Naive thymus-derived CD4-positive, alpha-beta T cell (primary cell): ENCODE measurements around the gene RAB3C. TPM values are rescaled to one million over a fixed set of nuclear protein-coding genes. Genes with fewer than 3 reads are reported as not detected.

Source experiments
- ATAC-seq: fragments of 150-1000 bp; cut with Tn5 transposase; 2 replicates; pipeline ENCODE4 v1.10.0; 2021; ENCODE audit warnings: mild to moderate bottlenecking, moderate library complexity
- CTCF ChIA-PET: fragments of 350-600 bp; sonication (Branson Sonifier 250); formaldehyde crosslinking; loops from one replicate; lab custom pipeline; 2021; ENCODE audit warnings: antibody characterized with exemption; lab: Charles Lee
- POLR2A ChIA-PET: fragments of 350-600 bp; sonication (Branson Sonifier 250); formaldehyde crosslinking; loops from one replicate; lab custom pipeline; 2021; ENCODE audit warnings: antibody characterized with exemption, inconsistent platforms; lab: Charles Lee
- DNase-seq, 9 donors: peaks; one replicate each; pipeline versions ENCODE4 v3.0.0 to v3.0.0-alpha.2; 2020 to 2022; ENCODE audit warnings: mixed read lengths in 1 of 9
- H3K27ac ChIP-seq: one replicate; pipeline ENCODE4 v1.7.0; 2013; ENCODE audit warnings: mild to moderate bottlenecking, low read depth, low read length, moderate library complexity
- H3K27me3 ChIP-seq, 2 donors: one replicate each; pipeline ENCODE4 v1.7.0; 2013; ENCODE audit warnings: low read length in 2 of 2, mild to moderate bottlenecking in 2 of 2, moderate library complexity in 2 of 2; ENCODE audit not compliant: control insufficient read depth in 2 of 2, insufficient read depth in 2 of 2
- H3K36me3 ChIP-seq, 3 experiments: 1 replicate in 2 of 3; 2 replicates in 1 of 3; pipeline ENCODE4 v1.7.0; 2013; ENCODE audit warnings: low read length in 3 of 3, mild to moderate bottlenecking in 3 of 3, moderate library complexity in 1 of 3; ENCODE audit not compliant: insufficient read depth in 3 of 3, control insufficient read depth in 2 of 3
- H3K4me1 ChIP-seq, 2 donors: one replicate each; pipeline ENCODE4 v1.7.0; 2013; ENCODE audit warnings: low read length in 2 of 2, mild to moderate bottlenecking in 2 of 2, moderate library complexity in 1 of 2; ENCODE audit not compliant: control insufficient read depth in 2 of 2, insufficient read depth in 2 of 2
- H3K4me3 ChIP-seq: 2 replicates; pipeline ENCODE4 v1.7.0; 2013; ENCODE audit warnings: mild to moderate bottlenecking, low read length
- H3K9me3 ChIP-seq, 3 experiments: 1 replicate in 2 of 3; 2 replicates in 1 of 3; pipeline ENCODE4 v1.7.0; 2013; ENCODE audit warnings: low read length in 3 of 3; ENCODE audit not compliant: control insufficient read depth in 2 of 3
- H3K27ac Mint-ChIP-seq, 9 donors: one replicate each; pipeline ENCODE4 v1.8.0; 2020 to 2022; ENCODE audit warnings: mixed read lengths in 9 of 9, mild to moderate bottlenecking in 8 of 9, moderate library complexity in 5 of 9, inconsistent platforms in 2 of 9
- H3K27me3 Mint-ChIP-seq, 5 donors: one replicate each; pipeline ENCODE4 v1.8.0; 2021 to 2022; ENCODE audit warnings: mixed read lengths in 5 of 5, mild to moderate bottlenecking in 1 of 5
- H3K36me3 Mint-ChIP-seq, 5 donors: one replicate each; pipeline ENCODE4 v1.8.0; 2020 to 2022; ENCODE audit warnings: mixed read lengths in 5 of 5, mild to moderate bottlenecking in 3 of 5, inconsistent platforms in 1 of 5
- H3K4me1 Mint-ChIP-seq, 7 donors: one replicate each; pipeline ENCODE4 v1.8.0; 2020 to 2022; ENCODE audit warnings: mixed read lengths in 7 of 7, mild to moderate bottlenecking in 3 of 7, inconsistent platforms in 1 of 7
- H3K4me3 Mint-ChIP-seq, 10 donors: one replicate each; pipeline ENCODE4 v1.8.0; 2020 to 2022; ENCODE audit warnings: mild to moderate bottlenecking in 10 of 10, mixed read lengths in 10 of 10, moderate library complexity in 6 of 10, inconsistent platforms in 2 of 10
- H3K9me3 Mint-ChIP-seq, 11 donors: one replicate each; pipeline ENCODE4 v1.8.0; 2020 to 2022; ENCODE audit warnings: mixed read lengths in 11 of 11, mild to moderate bottlenecking in 4 of 11, inconsistent platforms in 1 of 11, moderate library complexity in 1 of 11
- intact Hi-C, 2 donors: fragments of 100-400 bp; cut with micrococcal nuclease; formaldehyde crosslinking; loops; one replicate each; pipeline ENCODE4 v1.15.1; 2023
- polyA plus RNA-seq, 2 donors: library from polyadenylated mRNA; unstranded; fragments of 300-500 nt; fragmentation: Illumina TruSeq; gene quantifications; one replicate each; pipeline ENCODE4 v1.2.3, GENCODE V29; 2021
- total RNA-seq, 6 experiments: library from RNA in 5 of 6; stranded (reverse) in 5 of 6; gene quantifications; 1 replicate in 5 of 6; 2 replicates in 1 of 6; pipeline ENCODE4 v1.2.3 and lab custom pipeline; 2021 to 2026

The RAB3C gene
- total and polyA plus RNA-seq, 7 experiments from 2014 or later: not detected

DNA sequence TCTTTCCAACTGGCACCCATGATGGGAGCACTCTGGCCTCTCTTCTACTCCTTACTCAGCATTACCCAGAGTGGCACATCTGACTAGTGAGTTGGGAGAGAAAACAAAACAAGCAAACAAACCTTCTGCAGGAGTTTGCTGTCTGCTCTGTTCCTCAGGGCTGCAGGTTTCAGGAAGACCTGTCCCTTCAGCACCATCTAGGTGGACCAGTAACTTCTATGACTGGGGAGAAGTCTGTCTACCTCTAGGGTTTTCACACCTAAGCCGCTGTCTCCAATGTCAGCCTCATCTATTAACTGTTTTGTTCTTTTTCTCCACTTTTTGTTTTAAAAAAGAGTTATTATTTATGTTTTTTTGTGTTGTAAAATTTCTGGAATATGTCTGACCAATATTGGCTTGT is 58.7 kb downstream of the RAB3C start:
- Histone ChIP-seq H3K27ac (no peak overlapping the region), H3K4me1 (no peaks in the 10 kb centered on the region), H3K36me3 (no peaks in the 10 kb centered on the region), H3K27me3 (no peaks in the 10 kb centered on the region), H3K9me3 (no peaks in the 10 kb centered on the region), H3K4me3 (no peak overlapping the region)
- H3K4me3 Mint-ChIP-seq: no peak overlapping the region
- H3K9me3 Mint-ChIP-seq: no peaks in the 10 kb centered on the region
- no peaks in the 10 kb centered on the region for H3K4me1 Mint-ChIP-seq
- no peaks in the 10 kb centered on the region for H3K36me3 Mint-ChIP-seq
- ChIA-PET CTCF (no interaction called here), POLR2A (no interaction called here)
- H3K27ac Mint-ChIP-seq: no peak overlapping the region
- ATAC-seq (no peak), DNase-seq (no peak)
- intact Hi-C loops: no loop called here
- H3K27me3 Mint-ChIP-seq: peaks cover 0 to 15% (median 8%) of the 10 kb centered on the region in 5 donors

- H3K27me3 Mint-ChIP-seq: peaks cover 0 to 8% (median 2%) of the 10 kb centered on the region in 5 donors
- H3K9me3 ChIP-seq: no peaks in the 10 kb centered on the region
Observed at GRCh38 chr5:58648846-58649245, 66.0 kb downstream of the RAB3C start.

DNA sequence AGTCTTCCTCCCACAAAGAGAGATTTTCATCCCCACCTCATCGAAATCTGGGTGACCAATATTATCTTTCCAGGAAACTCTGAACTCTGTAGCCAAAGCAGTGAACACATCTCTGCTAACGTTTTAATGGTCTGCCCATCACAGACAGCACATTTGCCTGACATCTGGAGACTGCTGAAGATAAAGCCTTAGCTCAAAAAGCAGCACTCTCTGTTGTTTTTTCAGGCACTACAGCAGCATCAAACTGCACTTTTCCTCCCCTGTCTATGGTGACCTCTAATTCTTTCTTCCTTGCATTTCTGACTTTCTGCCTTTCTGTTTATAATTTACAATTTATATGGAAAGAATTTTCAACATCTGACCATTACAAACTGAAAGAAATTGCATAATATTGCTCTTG is 66.8 kb downstream of the RAB3C start:
- H3K36me3 Mint-ChIP-seq: no peaks in the 10 kb centered on the region
- ChIA-PET CTCF (no interaction called here), POLR2A (no interaction called here)
- intact Hi-C loops: no loop called here
- no peak overlapping the region for H3K27ac Mint-ChIP-seq
- no peaks in the 10 kb centered on the region for H3K4me1 Mint-ChIP-seq
- Histone ChIP-seq H3K27ac (no peak overlapping the region), H3K27me3 (no peaks in the 10 kb centered on the region), H3K4me3 (no peak overlapping the region), H3K36me3 (no peaks in the 10 kb centered on the region), H3K4me1 (no peaks in the 10 kb centered on the region), H3K9me3 (no peaks in the 10 kb centered on the region)
- H3K9me3 Mint-ChIP-seq: peaks cover 0 to 2% (median 0%) of the 10 kb centered on the region in 11 donors
- H3K27me3 Mint-ChIP-seq: peaks cover 0 to 10% (median 3%) of the 10 kb centered on the region in 5 donors
- ATAC-seq (no peak), DNase-seq (no peak)
- H3K4me3 Mint-ChIP-seq: no peak overlapping the region

More at GRCh38 chr5:58648846-58649245, 66.0 kb downstream of the RAB3C start:
- Mint-ChIP-seq H3K4me3 (no peak overlapping the region), H3K9me3 (peaks cover 0 to 2% (median 0%) of the 10 kb centered on the region in 11 donors), H3K4me1 (no peaks in the 10 kb centered on the region), H3K36me3 (no peaks in the 10 kb centered on the region), H3K27ac (no peak overlapping the region)
- no peaks in the 10 kb centered on the region for H3K36me3 ChIP-seq
- H3K27ac ChIP-seq: no peak overlapping the region
- no peaks in the 10 kb centered on the region for H3K27me3 ChIP-seq
- no peak overlapping the region for H3K4me3 ChIP-seq
- ATAC-seq: no peak
- ChIA-PET CTCF (no interaction called here), POLR2A (no interaction called here)
- H3K4me1 ChIP-seq: no peaks in the 10 kb centered on the region
- no peak for DNase-seq
- intact Hi-C loops: no loop called here

GRCh38 chr5:58653521-58653920 is 70.6 kb downstream of the RAB3C start:
- H3K4me1 Mint-ChIP-seq: no peaks in the 10 kb centered on the region
- no peak overlapping the region for H3K4me3 Mint-ChIP-seq
- Histone ChIP-seq H3K9me3 (no peaks in the 10 kb centered on the region), H3K27ac (no peak overlapping the region), H3K27me3 (no peaks in the 10 kb centered on the region), H3K36me3 (no peaks in the 10 kb centered on the region), H3K4me1 (no peaks in the 10 kb centered on the region), H3K4me3 (no peak overlapping the region)
- ATAC-seq: no peak
- DNase-seq: no peak
- intact Hi-C loops: no loop called here
- no peaks in the 10 kb centered on the region for H3K36me3 Mint-ChIP-seq
- H3K27me3 Mint-ChIP-seq: peaks cover 0 to 17% (median 3%) of the 10 kb centered on the region in 5 donors
- H3K9me3 Mint-ChIP-seq: peaks cover 0 to 6% (median 0%) of the 10 kb centered on the region in 11 donors
- CTCF ChIA-PET: no interaction called here
- H3K27ac Mint-ChIP-seq: no peak overlapping the region
- POLR2A ChIA-PET: no interaction called here

GRCh38 chr5:58666141-58666540 is 83.3 kb downstream of the RAB3C start:
- POLR2A ChIA-PET: no interaction called here

GRCh38 chr5:58666598-58667581 is 84.0 kb downstream of the RAB3C start:
- Histone ChIP-seq H3K9me3 (no peaks in the 10 kb centered on the region), H3K4me3 (no peak overlapping the region), H3K27me3 (no peaks in the 10 kb centered on the region), H3K27ac (no peak overlapping the region), H3K4me1 (no peaks in the 10 kb centered on the region), H3K36me3 (no peaks in the 10 kb centered on the region)
- Mint-ChIP-seq H3K4me1 (no peaks in the 10 kb centered on the region), H3K27me3 (peaks cover 0 to 11% (median 0%) of the 10 kb centered on the region in 5 donors), H3K36me3 (no peaks in the 10 kb centered on the region), H3K9me3 (peaks cover 0 to 4% (median 0%) of the 10 kb centered on the region in 11 donors), H3K4me3 (no peak overlapping the region), H3K27ac (no peak overlapping the region)
- ATAC-seq (no peak), DNase-seq (no peak)
- intact Hi-C loops: no loop called here
- CTCF ChIA-PET: no interaction called here
- POLR2A ChIA-PET: no interaction called here

More at GRCh38 chr5:58666141-58666540, 83.3 kb downstream of the RAB3C start:
- no peak overlapping the region for H3K4me3 ChIP-seq
- Mint-ChIP-seq H3K27me3 (peaks cover 0 to 12% (median 0%) of the 10 kb centered on the region in 5 donors), H3K36me3 (no peaks in the 10 kb centered on the region), H3K4me1 (no peaks in the 10 kb centered on the region), H3K9me3 (peaks cover 0 to 4% (median 0%) of the 10 kb centered on the region in 11 donors), H3K4me3 (no peak overlapping the region), H3K27ac (no peak overlapping the region)
- no peak overlapping the region for H3K27ac ChIP-seq
- ATAC-seq: no peak
- intact Hi-C loops: no loop called here
- no peak for DNase-seq
- CTCF ChIA-PET: no interaction called here
- H3K36me3 ChIP-seq: no peaks in the 10 kb centered on the region
- no peaks in the 10 kb centered on the region for H3K4me1 ChIP-seq
- H3K9me3 ChIP-seq: no peaks in the 10 kb centered on the region
- H3K27me3 ChIP-seq: no peaks in the 10 kb centered on the region
